Right renal cortex interstitium (tissue), 3 donors: ENCODE measurements around the gene DPCD. TPM values are rescaled to one million over a fixed set of nuclear protein-coding genes. Genes with fewer than 3 reads are reported as not detected.
A peak's percentile ranks its signal among the peaks of the same experiment; 100 is the strongest.

ENCODE experiments used
- DNase-seq, 3 donors: peaks; one replicate each; pipeline ENCODE4 v3.0.0-alpha.2; 2013; ENCODE audit warnings: low read depth in 3 of 3, low spot score in 2 of 3
- polyA plus RNA-seq, 3 donors: library from polyadenylated mRNA; unstranded; fragments of 120-200 nt; gene quantifications; one replicate each; pipeline ENCODE4 v1.2.1, GENCODE V29; 2013; ENCODE audit not compliant: insufficient read length in 3 of 3

DPCD gene
- polyA plus RNA-seq, 3 donors, result 45.4 to 48.3 (median 47.8) TPM

DNA sequence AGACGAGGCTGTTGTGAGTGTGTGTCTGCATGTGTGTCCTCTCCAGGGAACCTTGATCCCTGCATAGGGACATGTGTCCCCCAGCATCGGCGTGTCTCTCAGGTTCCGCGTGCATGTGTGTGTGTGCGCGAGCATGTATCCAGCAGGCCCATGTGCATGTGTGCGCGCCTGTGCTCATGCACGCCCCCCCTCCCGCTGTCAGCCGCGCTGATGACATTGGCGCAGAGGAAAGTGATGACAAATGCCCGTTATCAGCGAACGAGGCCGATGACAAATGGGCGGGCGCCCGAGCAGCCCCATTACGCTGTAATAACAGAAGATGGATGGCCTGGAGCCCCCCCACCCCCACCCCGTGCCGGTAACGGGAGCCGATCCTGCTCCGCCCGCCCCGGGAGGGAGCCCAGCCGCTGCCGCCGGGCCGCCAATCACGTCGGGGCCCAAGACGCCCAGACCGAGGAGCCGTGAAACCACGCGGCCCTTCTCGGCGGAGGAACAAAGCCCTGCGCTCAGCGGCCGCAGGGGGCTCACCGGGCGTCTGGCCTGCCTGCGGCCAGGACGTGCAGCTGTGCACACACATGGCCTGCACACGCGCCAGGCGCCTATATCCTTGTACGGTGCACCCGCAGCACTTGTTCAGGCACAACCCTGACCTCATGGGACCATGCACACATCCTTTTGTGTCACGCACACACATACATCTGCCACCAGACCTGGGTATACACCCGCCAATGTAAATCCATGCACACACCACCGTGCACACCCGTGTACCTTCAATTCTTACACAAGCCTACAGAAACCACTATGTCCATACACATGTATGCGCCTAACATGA is 21.6 kb upstream of the DPCD start:
- DNase-seq, result no peak

DNA sequence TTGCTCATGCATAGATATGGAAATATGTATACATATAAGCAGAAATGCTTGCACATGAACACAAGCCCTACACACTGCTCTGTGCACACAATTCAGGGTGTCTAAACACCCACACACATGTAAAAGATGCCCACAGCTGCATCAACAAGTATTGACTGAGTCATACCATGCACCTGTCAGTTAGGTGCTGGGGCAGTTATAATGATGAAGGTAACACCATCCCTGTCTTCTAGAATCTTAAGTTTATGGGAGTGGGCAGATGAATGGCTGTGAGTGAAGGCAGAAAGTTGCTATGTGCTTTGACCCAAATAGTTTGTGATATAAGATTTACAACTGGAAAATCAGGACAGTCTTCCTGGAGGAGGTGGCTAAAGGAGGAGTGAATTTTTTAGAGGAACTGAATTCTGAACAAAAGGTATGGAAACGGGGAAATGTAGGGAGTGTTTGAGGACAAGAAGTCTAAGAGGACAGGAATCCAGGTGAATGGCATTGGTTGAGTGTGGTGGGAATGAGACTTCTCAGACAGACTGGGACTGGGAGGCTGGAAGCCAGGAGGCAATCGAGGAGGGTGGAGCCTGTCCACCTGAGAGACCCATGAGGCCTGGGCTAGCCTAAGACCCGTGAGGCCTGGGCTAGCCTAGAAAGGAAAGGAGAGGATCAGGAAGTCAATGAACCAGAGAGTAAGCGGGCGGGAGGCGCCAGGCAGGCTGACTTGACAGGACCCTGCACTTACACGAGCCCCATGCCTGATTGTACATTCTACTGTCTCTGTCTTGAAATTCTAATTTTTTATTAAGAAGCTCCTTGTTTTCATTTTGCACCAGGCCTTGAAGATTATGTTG is 20.7 kb upstream of the DPCD start:
- DNase-seq, result no peak

DNA sequence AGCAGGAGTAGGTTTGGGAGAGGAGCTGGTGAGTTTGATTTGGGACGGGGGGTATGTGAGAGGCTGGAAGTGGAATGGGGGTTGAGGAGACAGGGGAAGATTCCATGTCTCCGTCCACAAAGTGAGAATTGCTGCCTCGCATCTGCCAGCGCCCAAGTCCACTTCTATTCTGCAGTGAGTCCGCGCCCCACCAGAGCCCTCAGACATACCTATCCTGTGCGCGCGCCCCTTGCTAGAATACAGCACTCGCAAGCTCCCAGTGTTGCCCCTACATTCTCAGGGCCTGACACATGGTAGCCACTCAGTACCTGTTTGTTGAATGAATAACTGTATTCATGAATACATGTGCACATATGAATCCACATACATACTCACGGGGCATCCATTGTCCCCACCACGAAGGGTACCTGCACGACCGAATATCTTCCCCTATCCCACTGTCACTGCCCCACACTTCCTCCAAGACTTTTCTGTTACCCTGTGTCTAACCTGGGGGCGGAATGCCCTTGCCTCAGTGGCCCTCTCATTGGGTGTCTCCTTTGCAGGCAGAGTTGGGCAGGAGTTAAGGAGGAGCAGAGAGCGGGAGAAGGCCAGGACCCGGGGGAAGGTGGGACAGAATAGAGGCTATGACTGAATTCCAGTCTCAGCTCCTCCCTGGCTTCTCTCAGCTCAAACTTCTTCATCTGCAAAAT is 19.9 kb upstream of the DPCD start:
- DNase-seq, result no peak

- DNase-seq, result no peak
Measured at GRCh38 chr10:101569323-101569621, 18.8 kb upstream of the DPCD start.

GRCh38 chr10:101569622-101570427 is 18.3 kb upstream of the DPCD start:
- DNase-seq, result peak in 1 of 3 donors; percentile 56

GRCh38 chr10:101570428-101571270 is 17.5 kb upstream of the DPCD start:
- no peak for DNase-seq

- no peak for DNase-seq
Measured at GRCh38 chr10:101571271-101571925, 16.7 kb upstream of the DPCD start.

DNA sequence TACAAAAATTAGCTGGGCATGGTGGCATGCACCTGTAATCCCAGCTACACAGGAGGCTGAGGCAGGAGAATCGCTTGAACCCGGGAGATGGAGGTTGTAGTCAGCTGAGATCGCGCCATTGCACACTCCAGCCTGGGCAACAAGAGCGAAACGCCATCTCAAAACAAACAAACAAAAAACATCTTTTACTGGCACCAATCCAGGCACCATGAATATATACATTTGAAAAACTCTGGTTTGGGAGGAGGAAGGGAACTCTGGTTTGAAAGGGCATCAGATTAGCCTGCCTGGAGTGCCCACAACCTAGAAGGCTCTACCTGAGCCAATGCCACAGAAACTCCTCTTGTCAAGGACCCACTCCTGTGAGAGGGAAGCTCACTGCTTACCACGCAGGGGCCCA is 16.0 kb upstream of the DPCD start:
- DNase-seq, result no peak

DNA sequence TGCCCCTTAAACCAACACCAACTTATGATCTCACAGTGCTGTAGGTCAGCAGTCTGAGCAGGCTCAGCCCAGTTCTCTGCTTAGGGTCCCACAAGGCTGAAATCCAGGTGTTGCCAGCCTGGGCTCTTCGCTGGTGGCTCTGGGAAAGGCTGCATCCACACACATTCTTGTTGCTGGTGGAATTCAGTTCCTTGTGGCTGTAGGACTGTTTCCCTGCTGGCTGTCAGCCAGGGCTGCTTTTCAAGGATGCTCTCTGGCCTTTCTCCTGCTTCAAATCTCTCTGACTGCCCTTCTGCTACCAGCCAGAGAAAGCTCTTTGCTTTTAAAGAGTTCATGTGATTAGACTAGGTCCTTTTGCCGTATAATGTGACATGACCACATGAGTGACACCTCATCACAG is 15.3 kb upstream of the DPCD start:
- no peak for DNase-seq

GRCh38 chr10:101573885-101574753 is 14.0 kb upstream of the DPCD start:
- no peak for DNase-seq

GRCh38 chr10:101575091-101575490 is 13.0 kb upstream of the DPCD start:
- no peak for DNase-seq

DNA sequence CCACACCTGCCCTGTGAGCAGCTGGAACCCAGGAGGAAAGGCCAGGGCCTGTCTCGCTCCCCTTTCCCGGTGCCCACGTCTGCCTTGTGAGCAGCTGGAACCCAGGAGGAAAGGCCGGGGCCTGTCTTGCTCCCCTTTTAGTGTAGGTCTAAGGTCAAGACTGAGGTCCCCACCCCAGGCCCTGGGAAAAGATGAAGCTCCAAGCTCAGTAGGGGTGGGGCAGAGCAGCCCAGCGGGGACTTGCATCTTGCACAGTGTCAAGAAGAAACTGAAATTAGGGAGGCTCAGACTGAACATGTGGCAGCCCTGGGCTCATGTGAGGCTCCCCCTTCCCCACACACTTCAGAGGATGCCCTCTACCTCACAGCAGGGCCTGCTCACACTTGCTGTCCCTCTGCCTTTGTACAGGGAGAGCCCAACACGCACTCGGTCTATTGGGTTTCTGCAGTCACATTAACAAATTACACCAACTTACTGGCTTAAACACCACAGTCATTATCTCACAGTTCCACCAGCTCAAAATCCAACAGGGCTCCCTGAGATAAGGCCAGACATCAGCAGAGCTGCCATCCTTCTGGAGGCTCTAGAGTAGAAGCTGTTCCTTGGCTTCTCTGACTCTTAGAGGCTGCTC is 12.4 kb upstream of the DPCD start:
- DNase-seq, result no peak

GRCh38 chr10:101576211-101576863 is 11.8 kb upstream of the DPCD start:
- DNase-seq, result no peak

DNA sequence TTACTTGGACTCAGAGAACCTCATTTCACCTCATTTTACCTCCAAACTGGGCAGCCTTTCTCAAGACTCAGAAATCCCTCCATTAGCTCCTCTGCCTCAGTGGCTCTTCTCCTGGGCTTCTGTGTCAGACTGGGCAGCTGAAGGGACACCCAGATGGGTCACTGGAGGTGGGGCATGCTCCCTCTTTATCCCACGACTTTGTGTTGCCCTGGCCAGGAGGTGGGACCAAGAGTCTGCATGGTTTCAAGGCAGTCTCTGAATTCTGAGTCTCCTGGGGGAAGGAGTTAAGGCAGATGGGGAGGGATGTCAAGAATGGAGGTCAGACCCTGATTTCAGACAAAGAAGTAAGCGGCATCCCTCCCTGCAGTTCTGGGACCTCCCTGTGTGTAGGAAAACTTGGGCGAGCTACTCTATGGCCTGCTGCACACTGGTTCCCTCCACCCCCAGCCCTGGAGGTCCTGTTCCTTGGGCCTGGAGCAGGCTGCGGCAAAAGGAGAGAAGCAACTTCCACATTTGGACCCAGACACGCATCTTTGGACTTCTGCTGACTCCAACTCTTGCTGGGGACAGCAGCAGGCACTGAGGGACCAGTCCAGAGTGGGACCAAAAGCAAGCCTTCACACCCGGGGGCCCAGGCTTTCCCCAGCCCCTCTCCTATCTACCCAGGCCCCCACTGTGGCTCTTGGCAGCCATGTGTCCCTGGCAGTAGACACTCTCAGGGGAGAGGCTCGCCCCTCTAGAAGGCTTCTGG is 10.8 kb upstream of the DPCD start:
- no peak for DNase-seq

- no peak for DNase-seq
Measured at GRCh38 chr10:101578192-101578591, 9.9 kb upstream of the DPCD start.

DNA sequence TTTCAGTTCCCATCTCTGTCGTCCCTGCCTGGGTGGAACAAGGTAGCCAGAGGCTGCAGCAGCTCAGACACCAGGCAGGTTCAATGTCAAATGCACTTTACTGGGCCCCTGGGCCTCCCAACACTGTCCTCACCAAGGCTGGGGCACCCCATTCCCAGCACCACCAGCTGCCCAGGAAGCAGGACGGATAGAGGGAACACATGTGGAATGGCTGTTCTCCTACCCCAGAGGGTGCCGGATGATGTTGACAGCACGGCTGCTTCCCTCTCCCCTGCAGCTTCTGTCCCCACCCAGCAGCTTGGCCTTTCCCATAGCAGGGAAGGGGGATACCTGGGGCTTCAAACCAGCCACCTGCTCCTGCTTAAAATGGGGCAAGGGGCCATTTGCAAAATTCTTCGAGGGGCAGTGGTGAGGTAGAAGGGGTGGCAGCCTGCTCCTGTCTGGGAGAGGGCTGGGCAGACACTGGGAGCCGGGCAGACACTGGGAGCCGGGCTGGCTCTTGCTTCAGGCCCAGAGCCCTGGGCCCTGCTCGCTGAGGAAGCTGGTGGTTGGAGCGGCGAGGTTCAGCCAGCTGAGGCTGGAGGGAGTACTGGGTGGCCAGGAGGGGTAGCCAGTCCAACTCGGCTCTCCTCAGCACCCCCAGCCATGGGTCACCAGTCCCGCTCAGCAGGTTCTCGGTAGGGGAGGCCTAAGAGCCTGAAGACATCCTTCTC is 9.2 kb upstream of the DPCD start:
- no peak for DNase-seq
